LoVo (cell line): ENCODE data around the gene FOXE1.

Experiments
- DNase-seq: peaks from one replicate; pipeline ENCODE4 v3.0.0-alpha.2; 2016; ENCODE audit warnings: low spot score

Gene FOXE1

GRCh38 chr9:97853056-97853843 lies at the start of gene FOXE1:
FOXE1 (plus strand) TSS chr9:97853226; CDS start chr9:97853915, 689 bp downstream.
- DNase-seq, result no peak

- no peak for DNase-seq
Measured at GRCh38 chr9:97804059-97804365, 49.0 kb upstream of the FOXE1 start.

GRCh38 chr9:97806721-97807120 lies 46.3 kb upstream of the FOXE1 start:
- DNase-seq, result no peak

DNA sequence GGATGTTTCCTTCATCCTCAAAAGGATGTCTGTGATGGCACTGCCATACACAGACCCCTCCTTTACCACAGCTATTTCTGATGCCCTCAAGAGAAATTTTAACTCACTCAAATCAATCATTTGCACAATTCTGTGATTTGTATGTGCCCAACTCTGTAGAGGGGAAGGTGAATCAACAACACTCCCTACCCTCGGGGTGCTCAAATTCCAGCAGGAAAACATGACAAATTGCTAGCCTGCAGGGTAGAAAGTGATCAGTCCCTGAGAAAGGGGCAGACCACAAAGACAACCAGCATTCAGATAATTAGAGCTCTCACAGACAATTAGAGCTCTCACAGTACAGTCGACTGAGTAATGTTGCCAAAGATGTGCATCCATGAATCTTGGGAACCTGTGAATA lies 45.3 kb upstream of the FOXE1 start:
- no peak for DNase-seq

DNA sequence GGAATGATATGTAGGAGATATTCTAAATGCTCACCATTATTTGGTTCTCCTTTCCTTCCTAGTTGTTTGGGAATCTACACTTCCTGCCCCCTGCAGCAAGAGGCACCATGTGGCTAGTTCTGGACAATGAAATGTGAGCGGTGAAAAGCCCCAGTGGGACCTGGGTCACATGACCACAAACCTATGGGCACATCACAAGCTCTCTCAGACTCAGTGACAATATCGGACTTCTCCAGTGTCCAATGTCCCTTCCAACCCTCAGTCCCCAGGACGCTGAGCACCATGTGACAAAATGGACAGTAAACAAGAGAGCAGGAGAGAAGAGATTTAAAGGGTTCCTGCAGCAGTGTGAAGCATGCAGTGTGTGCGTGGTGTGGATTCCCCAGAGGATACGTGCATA lies 44.6 kb upstream of the FOXE1 start:
- DNase-seq, result no peak

DNA sequence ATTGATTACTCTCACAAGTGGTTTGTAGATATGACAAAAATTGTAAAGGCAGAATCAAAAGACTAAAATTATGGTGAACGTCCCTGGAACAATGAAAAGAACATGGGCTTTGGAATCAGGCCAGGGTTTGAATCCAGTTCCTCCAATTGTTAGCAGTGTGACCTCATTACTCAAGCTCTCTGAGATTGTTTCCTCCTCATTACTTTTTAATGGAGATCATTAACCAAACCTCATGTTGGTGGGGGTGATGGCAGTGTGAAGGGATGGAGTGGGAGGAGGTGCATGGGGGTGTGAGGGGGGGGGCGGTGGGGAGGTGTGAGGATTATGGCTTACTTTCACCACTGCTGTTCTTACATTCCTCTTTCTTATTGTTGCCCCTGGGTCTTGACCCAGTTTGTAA lies 44.1 kb upstream of the FOXE1 start:
- no peak for DNase-seq

- DNase-seq, result no peak
Measured at GRCh38 chr9:97809666-97810344, 43.2 kb upstream of the FOXE1 start.

GRCh38 chr9:97811533-97812246 lies 41.3 kb upstream of the FOXE1 start:
- DNase-seq, result no peak

GRCh38 chr9:97812247-97812543 lies 40.8 kb upstream of the FOXE1 start:
- no peak for DNase-seq

DNA sequence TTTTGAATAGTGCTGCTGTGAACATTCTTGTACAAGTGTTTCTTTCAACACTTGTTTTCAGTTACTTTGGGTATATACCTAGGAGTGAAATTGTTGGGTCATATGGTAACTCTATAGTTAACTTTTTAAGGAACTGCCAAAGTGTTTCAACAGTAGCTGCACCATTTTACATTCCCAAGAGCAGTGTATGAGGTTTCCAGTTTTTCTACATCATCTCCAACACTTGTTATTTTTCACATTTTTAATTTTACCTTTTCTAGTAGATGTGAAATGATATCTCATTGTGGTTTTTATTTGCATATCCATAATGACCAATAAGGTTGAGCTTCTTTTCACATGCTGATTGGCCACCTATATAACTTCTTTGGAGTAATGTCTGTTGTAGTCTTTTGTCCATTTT lies 40.0 kb upstream of the FOXE1 start:
- no peak for DNase-seq

- DNase-seq, result no peak
Measured at GRCh38 chr9:97819735-97820134, 33.3 kb upstream of the FOXE1 start.

DNA sequence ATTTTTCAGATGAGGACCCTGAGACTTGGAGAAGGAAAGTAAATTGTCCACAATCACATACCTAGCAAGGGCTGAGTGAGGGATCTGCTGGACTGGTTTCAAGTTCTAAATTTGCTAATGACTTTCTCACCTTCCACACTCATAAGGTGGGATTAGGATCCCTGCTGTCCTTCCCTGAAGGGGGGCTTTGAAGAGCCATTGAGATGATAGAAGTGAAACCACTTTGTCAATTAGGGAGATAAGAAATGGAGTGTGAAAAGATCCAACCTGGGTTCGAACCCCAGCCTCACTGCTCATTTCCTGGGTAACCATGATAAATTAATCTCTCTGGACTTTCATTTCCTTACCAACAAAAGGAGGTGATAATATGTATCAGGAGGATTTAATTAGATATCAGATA lies 32.7 kb upstream of the FOXE1 start:
- DNase-seq, result no peak

DNA sequence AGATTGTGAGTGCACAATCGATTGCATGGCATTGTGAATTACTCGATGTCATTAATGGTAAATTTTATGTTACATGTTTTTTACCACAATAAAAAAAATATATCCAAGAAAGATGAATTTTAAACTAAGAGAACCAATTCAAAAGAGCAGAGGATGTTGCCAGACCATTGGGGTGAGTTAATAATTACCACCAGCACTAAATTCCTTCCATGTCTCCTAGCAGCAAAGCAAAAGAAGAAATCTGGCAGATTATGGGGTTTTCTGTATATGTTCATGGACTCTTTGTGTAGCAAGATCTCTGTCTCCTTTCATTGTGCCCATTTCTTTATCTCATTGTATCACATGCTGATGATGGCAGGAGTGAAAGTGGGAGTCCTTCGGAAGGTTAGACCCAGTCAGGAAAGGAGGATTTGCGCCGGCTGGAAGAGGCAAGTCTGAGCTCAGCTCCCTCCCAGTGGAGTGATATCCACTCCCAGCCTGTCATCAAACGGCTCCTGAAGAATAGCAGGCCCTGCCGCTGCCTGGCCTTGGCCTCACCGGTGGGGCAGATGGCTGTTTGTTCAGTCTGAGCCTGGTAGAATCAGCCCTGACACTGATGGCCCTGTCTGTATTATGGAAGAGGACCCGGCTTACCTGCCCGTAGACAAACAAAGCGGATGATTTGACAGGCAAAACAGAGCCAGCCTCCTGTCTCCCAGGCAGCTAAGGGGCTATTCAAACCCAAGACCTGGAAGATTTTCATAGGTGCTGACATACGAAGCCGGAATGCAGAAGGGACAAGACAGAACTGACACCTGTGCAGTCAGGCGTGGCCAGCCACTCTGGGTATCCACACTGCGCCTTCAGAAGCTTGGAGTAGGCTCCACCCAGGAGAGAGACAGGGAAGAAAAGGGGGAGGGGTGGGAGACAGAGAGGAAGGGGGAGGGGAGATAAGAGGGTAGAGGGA lies 21.9 kb upstream of the FOXE1 start:
- no peak for DNase-seq

DNA sequence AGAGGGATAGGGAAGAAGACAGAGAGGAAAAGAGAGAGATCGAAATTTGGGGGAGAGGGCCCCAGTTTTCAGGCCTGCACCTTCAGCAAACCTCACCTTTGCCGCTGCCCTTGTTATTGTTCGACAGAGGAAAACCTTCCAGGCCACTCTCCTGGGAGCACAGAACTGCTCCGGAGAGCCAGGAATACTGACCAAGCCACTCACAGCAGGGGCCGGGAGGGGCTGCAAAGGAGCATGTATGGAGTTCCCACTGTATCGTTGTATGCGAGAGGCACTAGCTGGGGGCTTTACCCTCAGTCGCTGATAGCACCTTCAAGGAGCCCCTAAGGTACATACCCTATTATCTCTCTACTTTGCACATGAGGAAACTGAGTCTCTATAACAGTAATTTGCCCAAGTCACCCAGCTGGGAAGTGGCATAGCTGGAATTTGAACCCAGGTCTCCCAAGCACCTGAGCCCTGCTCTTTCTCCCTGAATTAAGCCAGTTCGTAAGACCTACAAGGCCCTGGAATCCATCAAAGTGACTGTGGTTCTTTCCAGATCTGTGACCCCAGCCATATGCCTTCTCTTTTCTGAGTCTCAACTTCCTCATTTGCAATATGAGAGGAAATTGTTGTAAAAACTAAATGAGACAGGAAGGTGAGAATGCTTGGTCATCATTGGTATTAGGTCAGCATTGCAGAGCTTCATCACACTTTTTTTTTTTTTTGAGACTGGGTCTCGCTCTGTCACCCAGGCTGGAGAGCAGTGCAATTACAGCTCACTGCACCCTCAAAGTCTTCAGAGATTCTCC lies 21.0 kb upstream of the FOXE1 start:
- DNase-seq, result no peak

- no peak for DNase-seq
Measured at GRCh38 chr9:97840521-97840920, 12.5 kb upstream of the FOXE1 start.

DNA sequence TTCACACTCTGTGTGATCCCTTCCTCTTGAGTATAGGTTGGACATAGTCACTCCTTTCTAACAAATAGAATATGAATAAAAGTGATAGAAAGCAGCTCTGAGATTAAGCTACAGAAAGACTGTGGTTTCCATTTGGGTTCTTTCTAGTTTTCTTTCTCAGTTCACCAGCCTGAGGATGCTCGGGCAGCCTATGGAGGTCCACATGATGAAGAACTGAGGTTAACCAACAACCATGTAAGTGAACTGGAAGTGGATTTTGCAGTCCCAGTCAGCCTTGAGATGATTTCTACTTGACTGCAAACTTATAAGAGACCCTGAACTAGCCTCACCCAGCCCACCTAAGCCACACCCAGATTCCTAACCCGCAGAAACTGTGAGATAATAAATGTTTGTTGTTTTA lies 10.1 kb upstream of the FOXE1 start:
- no peak for DNase-seq

DNA sequence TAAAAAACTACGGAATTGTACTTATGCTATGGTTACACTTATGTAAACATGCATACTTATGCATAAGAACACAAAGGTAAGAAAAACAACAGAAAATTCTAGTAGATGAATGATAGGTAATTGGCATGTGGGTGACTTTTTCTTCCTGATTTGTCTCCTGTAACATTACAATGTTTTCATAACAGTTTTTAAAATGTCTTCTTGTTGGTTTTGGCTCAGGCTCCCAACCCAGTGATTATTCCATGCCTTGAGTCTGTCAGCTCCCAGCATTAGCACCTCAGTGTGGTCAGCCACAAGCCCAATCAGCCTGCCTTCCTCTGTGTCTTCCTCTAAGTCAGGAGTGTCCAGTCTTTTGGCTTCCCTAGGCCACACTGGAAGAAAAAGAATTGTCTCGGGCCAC lies 7.9 kb upstream of the FOXE1 start:
- DNase-seq, result no peak

GRCh38 chr9:97845763-97846162 lies 7.3 kb upstream of the FOXE1 start:
- DNase-seq, result no peak

DNA sequence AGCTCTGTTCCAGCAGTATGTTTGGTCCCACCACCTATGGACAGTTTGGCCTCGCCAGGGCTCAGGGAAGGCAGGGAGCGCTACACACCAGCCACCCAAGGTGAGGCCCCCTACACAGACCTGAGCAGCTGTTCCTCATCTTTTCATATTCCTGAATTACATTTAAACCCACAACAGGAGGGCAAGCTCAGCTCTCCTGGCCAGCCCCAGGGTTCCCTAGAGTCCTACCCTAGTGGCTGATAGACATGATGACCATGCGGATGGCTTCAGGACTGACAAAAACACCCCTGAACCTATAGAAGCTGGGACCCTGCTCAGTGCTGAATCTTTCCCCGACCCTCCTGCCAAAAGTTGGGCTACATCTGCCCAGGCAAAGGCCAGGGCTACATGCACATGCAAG lies 6.7 kb upstream of the FOXE1 start:
- no peak for DNase-seq

- DNase-seq, result no peak
Measured at GRCh38 chr9:97847474-97848214, 5.4 kb upstream of the FOXE1 start.

DNA sequence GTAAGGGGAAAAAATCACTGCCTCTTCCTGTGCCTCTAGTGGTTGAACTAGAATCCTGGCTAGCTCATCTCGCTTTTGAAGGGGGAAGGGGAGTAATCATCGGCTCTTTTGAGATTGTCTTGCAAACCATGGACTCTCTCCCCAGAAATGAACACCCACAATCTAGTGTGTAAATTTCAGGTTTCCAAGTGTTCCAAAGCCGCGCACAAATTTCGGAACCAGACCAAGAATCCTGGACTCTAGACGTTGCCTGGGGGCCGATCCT lies 4.9 kb upstream of the FOXE1 start:
- DNase-seq, result no peak
